CD8-positive, alpha-beta memory T cell (primary cell): ENCODE results near the gene IRAK4. TPM values are rescaled to one million over a fixed set of nuclear protein-coding genes. Genes with fewer than 3 reads are reported as not detected.

Experiments used
- CTCF ChIA-PET: fragments of 350-600 bp; sonication (Branson Sonifier 250); formaldehyde crosslinking; loops from one replicate; lab custom pipeline; 2021; ENCODE audit warnings: antibody characterized with exemption; lab: Charles Lee
- POLR2A ChIA-PET: fragments of 350-600 bp; sonication (Branson Sonifier 250); formaldehyde crosslinking; loops from one replicate; lab custom pipeline; 2021; ENCODE audit warnings: antibody characterized with exemption; lab: Charles Lee
- DNase-seq, 5 donors: peaks; one replicate each; pipeline versions ENCODE4 v3.0.0 to v3.0.0-alpha.2; 2020 to 2022; ENCODE audit warnings: mixed read lengths in 1 of 5
- H3K27ac ChIP-seq: one replicate; pipeline ENCODE4 v1.7.0; 2013; ENCODE audit warnings: low read depth, mild to moderate bottlenecking, low read length, moderate library complexity
- H3K27me3 ChIP-seq: 2 replicates; pipeline ENCODE4 v1.7.0; 2013; ENCODE audit warnings: low read length, mild to moderate bottlenecking; ENCODE audit not compliant: insufficient read depth, poor library complexity, severe bottlenecking
- H3K36me3 ChIP-seq: 2 replicates; pipeline ENCODE4 v1.7.0; 2013; ENCODE audit warnings: mild to moderate bottlenecking, low read length, moderate library complexity; ENCODE audit not compliant: insufficient read depth
- H3K4me1 ChIP-seq: 2 replicates; pipeline ENCODE4 v1.7.0; 2013; ENCODE audit warnings: mild to moderate bottlenecking, low read length, moderate library complexity; ENCODE audit not compliant: insufficient read depth
- H3K4me3 ChIP-seq: 2 replicates; pipeline ENCODE4 v1.7.0; 2013; ENCODE audit warnings: mild to moderate bottlenecking, low read length
- H3K9me3 ChIP-seq: 2 replicates; pipeline ENCODE4 v1.7.0; 2013; ENCODE audit warnings: mild to moderate bottlenecking, low read length
- H3K27ac Mint-ChIP-seq, 8 donors: one replicate each; pipeline ENCODE4 v1.8.0; 2020 to 2021; ENCODE audit warnings: mixed read lengths in 8 of 8, mild to moderate bottlenecking in 6 of 8, inconsistent platforms in 3 of 8, moderate library complexity in 3 of 8
- H3K27me3 Mint-ChIP-seq, 2 donors: one replicate each; pipeline ENCODE4 v1.8.0; 2020 to 2021; ENCODE audit warnings: mixed read lengths in 2 of 2, mild to moderate bottlenecking in 1 of 2, moderate library complexity in 1 of 2
- H3K36me3 Mint-ChIP-seq, 3 donors: one replicate each; pipeline ENCODE4 v1.8.0; 2020 to 2021; ENCODE audit warnings: mixed read lengths in 3 of 3, inconsistent platforms in 1 of 3, mild to moderate bottlenecking in 1 of 3
- H3K4me1 Mint-ChIP-seq, 3 donors: one replicate each; pipeline ENCODE4 v1.8.0; 2020 to 2021; ENCODE audit warnings: mixed read lengths in 3 of 3, inconsistent platforms in 1 of 3, mild to moderate bottlenecking in 1 of 3
- H3K4me3 Mint-ChIP-seq, 7 donors: one replicate each; pipeline ENCODE4 v1.8.0; 2020 to 2021; ENCODE audit warnings: mixed read lengths in 7 of 7, mild to moderate bottlenecking in 6 of 7, moderate library complexity in 4 of 7, inconsistent platforms in 2 of 7
- H3K9me3 Mint-ChIP-seq, 5 donors: one replicate each; pipeline ENCODE4 v1.8.0; 2020 to 2022; ENCODE audit warnings: mixed read lengths in 5 of 5, mild to moderate bottlenecking in 3 of 5, moderate library complexity in 2 of 5, inconsistent platforms in 1 of 5
- polyA plus RNA-seq: library from polyadenylated mRNA; unstranded; fragments of 300-500 nt; fragmentation: Illumina TruSeq; gene quantifications from one replicate; pipeline ENCODE4 v1.2.3, GENCODE V29; 2021
- total RNA-seq, 2 experiments: library from RNA; stranded (reverse); gene quantifications; one replicate each; pipeline ENCODE4 v1.2.3, GENCODE V29; 2021

IRAK4 gene
- total and polyA plus RNA-seq, 3 experiments from 2014 or later: 23.6 to 27.3 (median 25.7) TPM

DNA sequence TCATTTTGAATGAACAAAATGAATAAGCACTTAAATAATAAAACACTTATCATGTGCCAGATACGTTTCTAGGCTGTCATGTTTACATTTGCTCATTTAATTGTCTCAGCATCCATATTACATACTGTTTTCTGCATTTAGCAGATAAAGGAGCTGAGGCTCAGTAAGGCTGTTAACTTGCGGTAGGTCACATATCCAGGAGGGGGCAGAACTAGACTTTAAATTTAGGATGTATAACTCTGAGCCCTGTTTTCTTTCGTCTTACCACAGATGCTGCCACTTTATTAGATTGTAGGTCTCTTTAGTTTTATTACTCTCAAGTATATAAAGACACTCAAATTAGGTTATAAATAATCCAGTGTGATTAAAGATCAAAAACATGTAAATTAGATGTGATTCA, 17.7 kb downstream of the IRAK4 start:
- no peaks in the 10 kb centered on the region for H3K27me3 Mint-ChIP-seq
- peaks cover 5 to 7% (median 5%) of the 10 kb centered on the region in 3 donors for H3K4me1 Mint-ChIP-seq
- H3K4me3 Mint-ChIP-seq: no peak overlapping the region
- peak in 2 of 5 donors; percentile 22 to 25 for DNase-seq
- CTCF ChIA-PET: interaction anchor here (0.6 to 3.7 kb wide), 4 partner anchors 13 to 109 kb away, joined by 3 to 17 read pairs (median 4); no protein-coding TSS in a partner anchor
- H3K9me3 Mint-ChIP-seq: no peaks in the 10 kb centered on the region
- H3K4me1 ChIP-seq: no peaks in the 10 kb centered on the region
- H3K36me3 ChIP-seq: peaks cover 43% of the 10 kb centered on the region
- H3K27me3 ChIP-seq: no peaks in the 10 kb centered on the region
- peaks cover 8 to 42% (median 18%) of the 10 kb centered on the region in 3 donors for H3K36me3 Mint-ChIP-seq
- no peaks in the 10 kb centered on the region for H3K9me3 ChIP-seq
- H3K27ac ChIP-seq: no peak overlapping the region
- no peak overlapping the region for H3K27ac Mint-ChIP-seq
- no peak overlapping the region for H3K4me3 ChIP-seq
- POLR2A ChIA-PET: no interaction called here

DNA sequence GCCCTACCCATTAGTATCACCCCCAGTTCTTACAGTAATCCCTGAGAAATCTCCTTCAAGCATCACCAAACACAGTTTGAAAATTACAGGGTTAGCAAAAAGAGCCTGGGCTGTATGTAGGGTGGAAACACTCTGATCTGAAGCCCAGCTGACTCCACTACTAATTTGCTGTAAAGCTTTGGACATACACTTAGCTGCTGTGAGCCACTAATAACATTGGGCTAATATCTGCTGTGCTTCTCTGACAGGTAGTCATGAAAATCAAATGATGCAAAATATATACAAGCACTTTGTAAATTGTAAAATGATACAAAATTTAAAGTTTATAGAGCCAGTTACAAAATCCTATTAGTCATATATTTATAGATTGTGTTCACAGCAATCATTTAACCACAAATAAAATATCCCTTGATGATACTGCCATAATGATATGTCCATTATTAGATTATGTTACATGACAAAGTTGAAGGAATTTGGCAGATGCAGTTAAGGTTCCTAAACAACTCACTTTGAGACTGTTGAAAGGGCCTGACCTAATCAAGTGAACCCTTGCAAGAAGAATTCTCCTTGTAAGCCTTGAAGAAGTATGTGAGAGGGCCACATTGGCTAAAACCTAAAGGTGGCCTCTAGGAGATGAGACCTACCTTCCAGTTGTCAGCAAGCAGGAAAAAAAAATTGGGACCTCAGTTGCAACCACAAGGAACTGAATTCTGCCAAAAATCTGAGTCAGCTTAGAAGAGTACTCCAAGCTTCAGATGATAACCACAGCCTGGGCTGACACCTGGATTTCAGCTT, 28.3 kb downstream of the IRAK4 start:
- Histone ChIP-seq H3K27ac (no peak overlapping the region), H3K36me3 (peaks cover 26% of the 10 kb centered on the region), H3K27me3 (no peaks in the 10 kb centered on the region), H3K4me3 (no peak overlapping the region), H3K9me3 (no peaks in the 10 kb centered on the region), H3K4me1 (no peaks in the 10 kb centered on the region)
- ChIA-PET POLR2A (no interaction called here), CTCF (interaction anchor here (1.4 kb wide), 1 partner anchor 9 kb away, joined by 3 read pairs; no protein-coding TSS in a partner anchor)
- no peaks in the 10 kb centered on the region for H3K4me1 Mint-ChIP-seq
- H3K36me3 Mint-ChIP-seq: peaks cover 0 to 56% (median 10%) of the 10 kb centered on the region in 3 donors
- DNase-seq: no peak
- no peaks in the 10 kb centered on the region for H3K9me3 Mint-ChIP-seq
- peak overlapping the region in 3 of 8 donors; percentile 47 to 90 (median 70) for H3K27ac Mint-ChIP-seq
- H3K4me3 Mint-ChIP-seq: no peak overlapping the region
- no peaks in the 10 kb centered on the region for H3K27me3 Mint-ChIP-seq

DNA sequence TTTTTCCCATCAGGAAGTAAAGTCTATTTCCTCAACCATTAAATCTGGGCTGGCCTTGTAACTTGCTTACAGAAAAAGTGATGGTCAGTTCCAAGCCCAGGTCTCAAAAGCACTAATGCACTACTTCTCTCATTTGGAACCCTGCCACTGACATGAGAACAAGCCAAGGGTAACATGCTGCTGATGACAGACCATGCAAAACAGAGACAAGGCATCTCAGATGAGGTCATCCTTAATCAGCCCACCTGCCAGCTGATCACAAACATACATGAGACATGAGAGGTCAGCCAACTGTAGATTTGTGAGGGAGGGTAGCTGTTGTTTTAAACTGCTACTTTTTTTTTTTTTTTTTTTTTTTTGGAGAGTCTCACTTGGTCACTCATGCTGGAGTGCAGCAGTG, 31.2 kb downstream of the IRAK4 start:
- peak overlapping the region in 5 of 8 donors; percentile 17 to 77 (median 54) for H3K27ac Mint-ChIP-seq
- H3K36me3 Mint-ChIP-seq: peaks cover 0 to 45% (median 9%) of the 10 kb centered on the region in 3 donors

DNA sequence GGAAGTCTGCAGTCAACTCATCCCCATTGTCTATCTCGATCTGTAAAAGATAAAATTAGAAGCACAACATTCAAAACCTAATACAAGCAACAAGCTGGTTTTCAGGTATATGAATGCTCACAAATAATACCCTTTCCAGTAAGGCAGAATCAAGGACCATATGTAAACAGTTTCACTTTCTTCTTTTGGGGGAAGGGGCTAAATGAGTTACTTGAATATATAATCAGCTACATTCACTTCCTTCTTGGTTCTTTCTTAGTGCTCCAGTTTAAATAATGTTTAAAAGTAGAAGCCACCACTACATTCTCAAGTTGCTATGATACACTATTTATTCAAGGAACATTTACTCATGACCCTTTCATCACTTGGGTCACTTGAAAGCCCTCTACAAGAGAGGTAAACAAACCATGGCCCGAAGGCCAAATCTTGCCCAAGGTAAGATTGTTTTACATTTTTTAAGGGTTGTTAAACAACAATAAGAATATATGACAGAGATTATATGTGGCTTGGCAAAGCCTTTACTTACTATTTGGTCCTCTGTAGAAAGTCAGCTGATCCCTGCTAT, 37.0 kb downstream of the IRAK4 start:
- CTCF ChIA-PET: interaction anchor here (1.2 kb wide), 1 partner anchor 9 kb away, joined by 3 read pairs; no protein-coding TSS in a partner anchor
- peaks cover 0 to 6% (median 2%) of the 10 kb centered on the region in 3 donors for H3K4me1 Mint-ChIP-seq

More for the DNA sequence above, 31.2 kb downstream of the IRAK4 start:
- H3K27ac ChIP-seq: no peak overlapping the region
- H3K4me3 ChIP-seq: no peak overlapping the region
- no peak for DNase-seq
- Mint-ChIP-seq H3K9me3 (no peaks in the 10 kb centered on the region), H3K27me3 (no peaks in the 10 kb centered on the region), H3K4me1 (no peaks in the 10 kb centered on the region), H3K4me3 (no peak overlapping the region)
- no peaks in the 10 kb centered on the region for H3K4me1 ChIP-seq
- POLR2A ChIA-PET: interaction anchor here (1.5 kb wide), 1 partner anchor 16 kb away, joined by 3 read pairs; the partner anchor contains the start of gene TWF1
- H3K36me3 ChIP-seq: peaks cover 11% of the 10 kb centered on the region
- H3K9me3 ChIP-seq: no peaks in the 10 kb centered on the region
- CTCF ChIA-PET: interaction anchor here (0.6 kb wide), 1 partner anchor 14 kb away, joined by 3 read pairs; no protein-coding TSS in a partner anchor
- no peaks in the 10 kb centered on the region for H3K27me3 ChIP-seq

DNA sequence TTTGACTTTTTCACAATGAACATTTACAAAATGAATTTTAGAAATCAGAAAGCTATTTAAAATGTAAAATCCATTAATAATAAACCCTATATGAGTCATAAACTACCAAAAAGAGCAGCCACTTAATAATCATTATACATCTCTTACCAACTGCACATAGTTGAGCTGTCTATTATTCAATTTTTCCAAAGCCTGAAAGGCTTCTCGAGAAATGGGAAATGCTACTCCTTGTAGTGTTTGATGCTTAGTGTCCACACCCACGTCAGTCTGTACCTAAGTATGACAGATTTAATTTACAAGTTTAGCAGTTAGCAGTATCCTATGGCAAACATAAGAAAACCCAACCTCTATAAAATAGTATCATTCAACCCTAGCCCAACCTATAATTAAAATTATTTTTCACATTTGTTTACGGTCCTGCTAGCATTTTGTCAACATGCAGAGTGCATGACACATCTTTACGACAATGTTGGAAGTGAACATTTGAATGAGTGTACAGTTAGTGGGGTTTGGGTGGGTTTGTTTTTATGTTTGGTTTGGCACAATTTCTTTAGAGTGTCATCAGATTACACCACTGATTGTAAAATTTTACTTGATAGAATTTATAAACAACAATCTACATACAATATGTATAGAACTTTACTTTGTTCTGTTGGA, 38.9 kb downstream of the IRAK4 start:
- H3K27me3 ChIP-seq: no peaks in the 10 kb centered on the region
- Mint-ChIP-seq H3K4me1 (peaks cover 8 to 16% (median 9%) of the 10 kb centered on the region in 3 donors), H3K4me3 (no peak overlapping the region), H3K36me3 (peaks cover 0 to 69% (median 13%) of the 10 kb centered on the region in 3 donors), H3K27me3 (no peaks in the 10 kb centered on the region), H3K27ac (no peak overlapping the region), H3K9me3 (no peaks in the 10 kb centered on the region)
- POLR2A ChIA-PET: no interaction called here
- DNase-seq: no peak
- CTCF ChIA-PET: no interaction called here
- H3K9me3 ChIP-seq: no peaks in the 10 kb centered on the region
- peaks cover 46% of the 10 kb centered on the region for H3K36me3 ChIP-seq
- H3K4me3 ChIP-seq: no peak overlapping the region
- no peak overlapping the region for H3K27ac ChIP-seq
- H3K4me1 ChIP-seq: peaks cover 1% of the 10 kb centered on the region

More for the DNA sequence above, 37.0 kb downstream of the IRAK4 start:
- Histone ChIP-seq H3K36me3 (peaks cover 38% of the 10 kb centered on the region), H3K4me1 (no peaks in the 10 kb centered on the region), H3K9me3 (no peaks in the 10 kb centered on the region), H3K4me3 (no peak overlapping the region), H3K27me3 (no peaks in the 10 kb centered on the region), H3K27ac (no peak overlapping the region)
- no peak for DNase-seq
- H3K9me3 Mint-ChIP-seq: no peaks in the 10 kb centered on the region
- peaks cover 0 to 59% (median 15%) of the 10 kb centered on the region in 3 donors for H3K36me3 Mint-ChIP-seq
- POLR2A ChIA-PET: interaction anchor here (1.0 kb wide), 1 partner anchor 10 kb away, joined by 3 read pairs; the partner anchor contains the start of gene TWF1
- H3K4me3 Mint-ChIP-seq: no peak overlapping the region
- H3K27me3 Mint-ChIP-seq: no peaks in the 10 kb centered on the region
- H3K27ac Mint-ChIP-seq: peak overlapping the region in 2 of 8 donors; percentile 14 to 82

DNA sequence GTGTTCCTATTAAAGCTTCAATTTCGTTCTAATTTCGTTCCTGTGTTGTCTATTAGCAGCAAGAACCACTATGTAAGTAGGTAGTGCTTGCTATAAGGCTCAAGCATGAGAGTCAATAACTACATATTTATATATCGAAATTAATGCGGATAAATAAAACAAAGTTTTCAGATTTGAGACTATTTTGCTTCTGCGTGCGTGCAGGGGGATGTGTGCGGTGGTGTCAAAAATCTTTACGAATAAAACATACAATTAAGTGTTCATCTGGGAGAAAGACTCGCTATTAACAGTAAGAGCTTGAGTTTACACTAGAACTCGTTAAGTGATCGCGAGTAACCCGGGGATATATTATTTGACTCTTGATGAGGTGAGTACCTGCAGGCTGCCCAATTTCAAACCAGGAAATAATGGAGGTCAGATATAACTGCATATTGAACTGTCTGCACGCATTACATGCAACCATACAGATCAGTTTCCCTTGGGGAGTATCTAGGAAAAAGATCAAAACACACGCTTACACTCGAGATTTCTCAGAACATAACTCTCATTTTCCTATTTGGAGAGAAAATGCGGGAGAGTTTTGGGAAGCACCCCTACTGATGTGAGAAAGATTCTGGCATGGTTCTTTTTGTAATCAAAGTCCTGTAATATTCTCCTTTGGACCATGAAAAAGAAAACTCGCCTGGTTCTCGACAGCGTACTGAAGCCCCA, 46.6 kb downstream of the IRAK4 start:
- peak overlapping the region; percentile 88 for H3K4me3 ChIP-seq
- peak overlapping the region; percentile 98 to 100 (median 99) for H3K4me3 Mint-ChIP-seq
- ChIA-PET POLR2A (interaction anchor here (1.1 to 3.5 kb wide), 8 partner anchors 9 to 1043 kb away, joined by 3 to 35 read pairs (median 4); partner anchors contain the start of genes IRAK4, PUS7L and TMEM117), CTCF (interaction anchor here (1.2 to 3.8 kb wide), 6 partner anchors 28 to 77 kb away, joined by 3 to 23 read pairs (median 5); partner anchors contain the start of genes IRAK4, PUS7L and TMEM117)
- H3K4me1 ChIP-seq: peaks cover 31% of the 10 kb centered on the region
- H3K27ac ChIP-seq: peak overlapping the region; percentile 96
- DNase-seq: peak in 2 of 5 donors; percentile 7 to 31
- no peaks in the 10 kb centered on the region for H3K27me3 ChIP-seq
- H3K4me1 Mint-ChIP-seq: peaks cover 33 to 49% (median 45%) of the 10 kb centered on the region in 3 donors
- H3K9me3 Mint-ChIP-seq: no peaks in the 10 kb centered on the region
- no peaks in the 10 kb centered on the region for H3K9me3 ChIP-seq
- H3K36me3 Mint-ChIP-seq: peaks cover 0 to 33% (median 6%) of the 10 kb centered on the region in 3 donors
- peak overlapping the region; percentile 89 to 100 (median 98) for H3K27ac Mint-ChIP-seq
- H3K27me3 Mint-ChIP-seq: no peaks in the 10 kb centered on the region
- peaks cover 9% of the 10 kb centered on the region for H3K36me3 ChIP-seq
